ENCODE data around the gene GOLGA6L10. TPM values are rescaled to one million over a fixed set of nuclear protein-coding genes. Genes with fewer than 3 reads are reported as not detected.
"Not testable (repeated sequence)": the region's sequence is repeated elsewhere in the genome, so short reads cannot be mapped to it uniquely, and the experiment has no call there.

The GOLGA6L10 gene
- total and polyA plus RNA-seq, 2 donors (not counting 1 experiment from before 2014, with no cell fraction given) = 0.16 to 0.99 TPM

- H3K27ac ChIP-seq (ENCODE audit: insufficient read depth, low read length); H4K20me1 ChIP-seq (ENCODE audit: control insufficient read depth, extremely low read depth, insufficient read depth, low read length); DNase-seq (ENCODE audit: low read depth in 2 of 2); H3K27me3 ChIP-seq (ENCODE audit: control insufficient read depth, insufficient read depth, low read length); H3K4me2 ChIP-seq (ENCODE audit: extremely low read depth, insufficient read depth, low read length); H3K4me3 ChIP-seq (replicated peaks in 1 of 4; ENCODE audit: control extremely low read depth in 1 of 4, insufficient read depth in 1 of 4, low read depth in 3 of 4, low read length in 4 of 4); H3K9ac ChIP-seq (ENCODE audit: insufficient read depth, low read length); H3K9me3 ChIP-seq (ENCODE audit: control insufficient read depth, insufficient read depth, low read depth, low read length); H2AFZ ChIP-seq (ENCODE audit: low read length); H3K4me1 ChIP-seq (ENCODE audit: control insufficient read depth, extremely low read depth, insufficient read depth, low read length); H3K79me2 ChIP-seq (ENCODE audit: control insufficient read depth, insufficient read depth, low read length); H3K36me3 ChIP-seq (ENCODE audit: control insufficient read depth, insufficient read depth, low read length): not testable (repeated sequence)
Observed at GRCh38 chr15:82331576-82332304, 17.5 kb downstream of the GOLGA6L10 start.

DNA sequence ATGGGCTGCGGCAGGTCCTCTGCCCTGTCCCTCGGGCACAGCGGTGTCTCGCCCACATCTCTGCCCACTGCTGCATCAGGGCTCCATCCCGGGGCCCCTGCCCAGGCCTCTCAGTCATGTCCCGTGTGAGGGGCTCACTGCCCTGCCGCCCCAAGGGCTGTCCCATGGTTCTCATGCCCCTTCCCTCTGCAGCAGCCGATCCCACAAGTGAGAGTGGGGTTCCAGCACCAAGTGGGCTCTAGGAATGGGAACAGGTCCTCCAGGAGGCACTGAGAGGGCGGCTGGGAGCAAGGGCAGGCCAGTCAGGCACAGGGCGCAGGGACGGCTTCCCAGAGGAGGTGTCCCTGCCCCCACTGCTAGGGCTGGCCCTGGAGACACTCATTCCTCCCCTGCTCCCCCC lies 18.4 kb downstream of the GOLGA6L10 start:
- H3K9ac ChIP-seq (ENCODE audit: insufficient read depth, low read length); H3K9me3 ChIP-seq (ENCODE audit: control insufficient read depth, insufficient read depth, low read depth, low read length); H2AFZ ChIP-seq (ENCODE audit: low read length); H4K20me1 ChIP-seq (ENCODE audit: control insufficient read depth, extremely low read depth, insufficient read depth, low read length); DNase-seq (ENCODE audit: low read depth in 2 of 2); H3K36me3 ChIP-seq (ENCODE audit: control insufficient read depth, insufficient read depth, low read length); H3K4me2 ChIP-seq (ENCODE audit: extremely low read depth, insufficient read depth, low read length); H3K27me3 ChIP-seq (ENCODE audit: control insufficient read depth, insufficient read depth, low read length); H3K79me2 ChIP-seq (ENCODE audit: control insufficient read depth, insufficient read depth, low read length); H3K27ac ChIP-seq (ENCODE audit: insufficient read depth, low read length); H3K4me1 ChIP-seq (ENCODE audit: control insufficient read depth, extremely low read depth, insufficient read depth, low read length); H3K4me3 ChIP-seq (replicated peaks in 1 of 4; ENCODE audit: control extremely low read depth in 1 of 4, insufficient read depth in 1 of 4, low read depth in 3 of 4, low read length in 4 of 4): not testable (repeated sequence)

- DNase-seq (ENCODE audit: low read depth in 2 of 2); H3K27me3 ChIP-seq (ENCODE audit: control insufficient read depth, insufficient read depth, low read length); H4K20me1 ChIP-seq (ENCODE audit: control insufficient read depth, extremely low read depth, insufficient read depth, low read length); H3K4me3 ChIP-seq (replicated peaks in 1 of 4; ENCODE audit: control extremely low read depth in 1 of 4, insufficient read depth in 1 of 4, low read depth in 3 of 4, low read length in 4 of 4); H3K79me2 ChIP-seq (ENCODE audit: control insufficient read depth, insufficient read depth, low read length); H3K27ac ChIP-seq (ENCODE audit: insufficient read depth, low read length); H3K4me1 ChIP-seq (ENCODE audit: control insufficient read depth, extremely low read depth, insufficient read depth, low read length); H3K9ac ChIP-seq (ENCODE audit: insufficient read depth, low read length); H3K9me3 ChIP-seq (ENCODE audit: control insufficient read depth, insufficient read depth, low read depth, low read length); H3K36me3 ChIP-seq (ENCODE audit: control insufficient read depth, insufficient read depth, low read length); H3K4me2 ChIP-seq (ENCODE audit: extremely low read depth, insufficient read depth, low read length); H2AFZ ChIP-seq (ENCODE audit: low read length): not testable (repeated sequence)
Observed at GRCh38 chr15:82329039-82329438, 20.2 kb downstream of the GOLGA6L10 start.

DNA sequence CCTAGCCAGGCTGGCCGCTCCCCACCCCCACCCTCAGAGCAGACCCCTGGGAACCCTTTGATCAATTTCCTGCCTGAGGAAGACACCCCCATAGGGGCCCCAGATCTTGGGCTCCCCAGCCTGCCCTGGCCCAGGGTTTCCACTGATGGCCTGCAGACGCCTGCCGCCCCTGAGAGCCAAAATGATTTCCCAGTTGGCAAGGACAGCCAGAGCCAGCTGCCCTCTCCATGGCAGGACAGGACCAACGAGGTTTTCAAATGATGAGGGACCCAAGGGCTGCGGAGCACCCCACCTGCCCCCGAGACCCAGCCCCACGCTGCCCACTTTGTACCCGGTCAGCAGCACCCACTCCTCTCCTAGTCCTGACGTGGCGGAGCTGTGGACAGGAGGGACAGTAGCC lies 21.9 kb downstream of the GOLGA6L10 start:
- H4K20me1 ChIP-seq (ENCODE audit: control insufficient read depth, extremely low read depth, insufficient read depth, low read length); H3K27ac ChIP-seq (ENCODE audit: insufficient read depth, low read length); H2AFZ ChIP-seq (ENCODE audit: low read length); H3K9me3 ChIP-seq (ENCODE audit: control insufficient read depth, insufficient read depth, low read depth, low read length); H3K4me2 ChIP-seq (ENCODE audit: extremely low read depth, insufficient read depth, low read length); H3K4me3 ChIP-seq (replicated peaks in 1 of 4; ENCODE audit: control extremely low read depth in 1 of 4, insufficient read depth in 1 of 4, low read depth in 3 of 4, low read length in 4 of 4); H3K36me3 ChIP-seq (ENCODE audit: control insufficient read depth, insufficient read depth, low read length); DNase-seq (ENCODE audit: low read depth in 2 of 2); H3K79me2 ChIP-seq (ENCODE audit: control insufficient read depth, insufficient read depth, low read length); H3K9ac ChIP-seq (ENCODE audit: insufficient read depth, low read length); H3K4me1 ChIP-seq (ENCODE audit: control insufficient read depth, extremely low read depth, insufficient read depth, low read length); H3K27me3 ChIP-seq (ENCODE audit: control insufficient read depth, insufficient read depth, low read length): not testable (repeated sequence)

DNA sequence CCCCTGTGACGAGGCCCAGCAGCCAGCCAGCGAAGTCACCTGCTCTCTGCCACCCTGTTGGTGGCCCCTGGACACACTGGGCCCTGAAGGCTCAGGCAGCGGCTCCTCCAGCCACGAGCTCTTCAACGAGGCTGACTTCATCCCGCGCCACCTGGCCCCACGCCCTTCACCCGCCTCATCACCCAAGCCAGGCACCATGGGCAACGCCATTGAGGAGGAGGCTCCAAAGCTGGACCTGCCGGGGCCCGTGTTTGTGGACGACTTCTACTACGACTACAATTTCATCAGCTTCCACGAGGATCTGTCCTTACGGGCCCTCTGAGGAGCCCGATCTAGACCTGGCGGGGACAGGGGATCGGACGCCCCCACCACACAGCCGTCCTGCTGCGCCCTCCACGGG lies 22.4 kb downstream of the GOLGA6L10 start:
- not testable (repeated sequence) for H2AFZ ChIP-seq (ENCODE audit: low read length); H3K36me3 ChIP-seq (ENCODE audit: control insufficient read depth, insufficient read depth, low read length); H3K79me2 ChIP-seq (ENCODE audit: control insufficient read depth, insufficient read depth, low read length); H3K27ac ChIP-seq (ENCODE audit: insufficient read depth, low read length); H3K9me3 ChIP-seq (ENCODE audit: control insufficient read depth, insufficient read depth, low read depth, low read length); H4K20me1 ChIP-seq (ENCODE audit: control insufficient read depth, extremely low read depth, insufficient read depth, low read length); H3K4me2 ChIP-seq (ENCODE audit: extremely low read depth, insufficient read depth, low read length); H3K4me1 ChIP-seq (ENCODE audit: control insufficient read depth, extremely low read depth, insufficient read depth, low read length); H3K27me3 ChIP-seq (ENCODE audit: control insufficient read depth, insufficient read depth, low read length); DNase-seq (ENCODE audit: low read depth in 2 of 2); H3K9ac ChIP-seq (ENCODE audit: insufficient read depth, low read length); H3K4me3 ChIP-seq (replicated peaks in 1 of 4; ENCODE audit: control extremely low read depth in 1 of 4, insufficient read depth in 1 of 4, low read depth in 3 of 4, low read length in 4 of 4)

DNA sequence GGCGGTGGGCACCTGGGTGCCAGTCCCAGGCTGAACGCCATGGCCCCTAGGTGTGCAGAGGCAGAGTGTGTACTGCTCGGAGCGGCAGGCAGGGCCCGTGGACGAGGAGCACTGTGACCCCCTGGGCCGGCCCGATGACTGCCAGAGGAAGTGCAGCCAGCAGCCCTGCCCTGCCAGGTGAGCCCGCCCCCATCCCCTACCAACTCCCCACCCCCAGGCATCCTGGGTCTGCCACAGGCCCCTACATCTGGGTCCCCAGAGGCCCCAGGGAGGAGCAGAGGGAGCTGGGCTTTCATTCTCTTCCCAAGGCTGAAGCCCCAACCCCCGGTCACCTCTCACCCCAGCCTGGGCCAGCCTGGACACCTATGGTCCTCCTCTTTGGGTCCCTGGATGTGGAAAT lies 23.6 kb downstream of the GOLGA6L10 start:
- not testable (repeated sequence) for DNase-seq (ENCODE audit: low read depth in 2 of 2); H3K79me2 ChIP-seq (ENCODE audit: control insufficient read depth, insufficient read depth, low read length); H3K4me3 ChIP-seq (replicated peaks in 1 of 4; ENCODE audit: control extremely low read depth in 1 of 4, insufficient read depth in 1 of 4, low read depth in 3 of 4, low read length in 4 of 4)

GRCh38 chr15:82324831-82325230 lies 24.4 kb downstream of the GOLGA6L10 start:
- not testable (repeated sequence) for H2AFZ ChIP-seq (ENCODE audit: low read length); H3K36me3 ChIP-seq (ENCODE audit: control insufficient read depth, insufficient read depth, low read length); H3K9ac ChIP-seq (ENCODE audit: insufficient read depth, low read length); H3K4me1 ChIP-seq (ENCODE audit: control insufficient read depth, extremely low read depth, insufficient read depth, low read length); H4K20me1 ChIP-seq (ENCODE audit: control insufficient read depth, extremely low read depth, insufficient read depth, low read length); H3K9me3 ChIP-seq (ENCODE audit: control insufficient read depth, insufficient read depth, low read depth, low read length); H3K4me2 ChIP-seq (ENCODE audit: extremely low read depth, insufficient read depth, low read length); H3K4me3 ChIP-seq (replicated peaks in 1 of 4; ENCODE audit: control extremely low read depth in 1 of 4, insufficient read depth in 1 of 4, low read depth in 3 of 4, low read length in 4 of 4); H3K27me3 ChIP-seq (ENCODE audit: control insufficient read depth, insufficient read depth, low read length); DNase-seq (ENCODE audit: low read depth in 2 of 2); H3K27ac ChIP-seq (ENCODE audit: insufficient read depth, low read length); H3K79me2 ChIP-seq (ENCODE audit: control insufficient read depth, insufficient read depth, low read length)

More for the DNA sequence above, 23.6 kb downstream of the GOLGA6L10 start:
- not testable (repeated sequence) for H3K27me3 ChIP-seq (ENCODE audit: control insufficient read depth, insufficient read depth, low read length); H3K4me2 ChIP-seq (ENCODE audit: extremely low read depth, insufficient read depth, low read length); H3K4me1 ChIP-seq (ENCODE audit: control insufficient read depth, extremely low read depth, insufficient read depth, low read length); H3K9ac ChIP-seq (ENCODE audit: insufficient read depth, low read length); H2AFZ ChIP-seq (ENCODE audit: low read length); H4K20me1 ChIP-seq (ENCODE audit: control insufficient read depth, extremely low read depth, insufficient read depth, low read length); H3K27ac ChIP-seq (ENCODE audit: insufficient read depth, low read length); H3K9me3 ChIP-seq (ENCODE audit: control insufficient read depth, insufficient read depth, low read depth, low read length); H3K36me3 ChIP-seq (ENCODE audit: control insufficient read depth, insufficient read depth, low read length)
